Neural progenitor cell (in vitro differentiated cells): ENCODE measurements around the gene STARD8. TPM values are rescaled to one million over a fixed set of nuclear protein-coding genes. Genes with fewer than 3 reads are reported as not detected.

Experiments used
- DNase-seq: peaks from one replicate; pipeline ENCODE4 v3.0.0-alpha.2; 2016; ENCODE audit warnings: low spot score
- H2AFZ ChIP-seq: fragments of 200-600 bp; sonication (generic); replicated peaks from 2 replicates; pipeline ENCODE4 v1.6.1; 2016; ENCODE audit warnings: antibody characterized with exemption
- H3F3A ChIP-seq: fragments of 200-600 bp; sonication (generic); 2 replicates; pipeline ENCODE4 v1.6.1; 2016; ENCODE audit warnings: antibody characterized with exemption, low read depth
- H3K27ac ChIP-seq: fragments of 200-600 bp; sonication (generic); 2 replicates; pipeline ENCODE4 v1.5.1; 2016; ENCODE audit warnings: mild to moderate bottlenecking
- H3K27me3 ChIP-seq: fragments of 200-600 bp; sonication (generic); 2 replicates; pipeline ENCODE4 v1.6.1; 2016; ENCODE audit warnings: mild to moderate bottlenecking, moderate library complexity
- H3K36me3 ChIP-seq: fragments of 200-600 bp; sonication (generic); 2 replicates; pipeline ENCODE4 v1.5.1; 2016
- H3K4me1 ChIP-seq: fragments of 200-600 bp; sonication (generic); 2 replicates; pipeline ENCODE4 v1.6.1; 2016; ENCODE audit warnings: mixed run types
- H3K4me2 ChIP-seq: fragments of 200-600 bp; sonication (generic); 2 replicates; pipeline ENCODE4 v1.6.1; 2016
- H3K4me3 ChIP-seq: fragments of 200-600 bp; sonication (generic); 2 replicates; pipeline ENCODE4 v1.5.1; 2016
- H3K79me2 ChIP-seq: fragments of 200-600 bp; sonication (generic); 2 replicates; pipeline ENCODE4 v1.6.1; 2016; ENCODE audit warnings: low read depth
- H3K9ac ChIP-seq: fragments of 200-600 bp; sonication (generic); 2 replicates; pipeline ENCODE4 v1.6.1; 2016
- H3K9me3 ChIP-seq: fragments of 200-600 bp; sonication (generic); 2 replicates; pipeline ENCODE4 v1.5.1; 2016; ENCODE audit warnings: low read depth
- H4K20me1 ChIP-seq: fragments of 200-600 bp; sonication (generic); 2 replicates; pipeline ENCODE4 v1.6.1; 2016; ENCODE audit warnings: low read depth
- H3K27ac Mint-ChIP-seq: 3 replicates; pipeline ENCODE4 v1.8.0; 2021; ENCODE audit warnings: mixed read lengths
- H3K27me3 Mint-ChIP-seq: 2 replicates; pipeline ENCODE4 v1.8.0; 2022; ENCODE audit warnings: low read depth, mild to moderate bottlenecking, inconsistent platforms, moderate library complexity, mixed read lengths; ENCODE audit not compliant: insufficient read depth
- H3K36me3 Mint-ChIP-seq: 3 replicates; pipeline ENCODE4 v1.8.0; 2021; ENCODE audit warnings: mixed read lengths
- H3K4me1 Mint-ChIP-seq: 3 replicates; pipeline ENCODE4 v1.8.0; 2021; ENCODE audit warnings: mixed read lengths
- H3K4me3 Mint-ChIP-seq: 3 replicates; pipeline ENCODE4 v1.8.0; 2021; ENCODE audit warnings: mild to moderate bottlenecking, moderate library complexity, mixed read lengths
- H3K9me3 Mint-ChIP-seq: 3 replicates; pipeline ENCODE4 v1.8.0; 2020; ENCODE audit warnings: mixed read lengths
- CTCF ChIP-seq: fragments of 200-600 bp; sonication (generic); IDR thresholded peaks from 2 replicates; pipeline ENCODE4 v1.5.1; 2017; ENCODE audit warnings: antibody characterized with exemption, mild to moderate bottlenecking
- EZH2 ChIP-seq: fragments of 200-600 bp; sonication (generic); IDR thresholded peaks from 2 replicates; pipeline ENCODE4 v1.6.1; 2017; ENCODE audit warnings: antibody characterized with exemption, mild to moderate bottlenecking, moderate library complexity
- EZH2phosphoT487 ChIP-seq: fragments of 200-600 bp; sonication (generic); IDR thresholded peaks from 2 replicates; pipeline ENCODE4 v1.6.1; 2017; ENCODE audit warnings: antibody characterized with exemption
- total RNA-seq: library from RNA; depleted of rRNA; stranded (reverse); fragments of >200 nt; gene quantifications from 2 replicates; pipeline ENCODE4 v1.2.3, GENCODE V29; 2015; ENCODE audit warnings: low replicate concordance

The STARD8 gene
- total RNA-seq, 1 donor from 2014 or later: 0.82 TPM

GRCh38 chrX:68633981-68634380, 13.5 kb upstream of the STARD8 start:
- Histone ChIP-seq H3K9ac (no peak overlapping the region), H3K27me3 (no peaks in the 10 kb centered on the region), H3K36me3 (no peaks in the 10 kb centered on the region), H2AFZ (no peak overlapping the region), H3K27ac (no peak overlapping the region), H3K4me1 (no peaks in the 10 kb centered on the region), H3F3A (no peaks in the 10 kb centered on the region), H3K79me2 (no peaks in the 10 kb centered on the region), H3K4me3 (no peak overlapping the region), H3K4me2 (no peak overlapping the region), H3K9me3 (no peaks in the 10 kb centered on the region), H4K20me1 (no peaks in the 10 kb centered on the region)
- H3K4me3 Mint-ChIP-seq: no peak overlapping the region
- no peaks in the 10 kb centered on the region for H3K4me1 Mint-ChIP-seq
- DNase-seq: no peak
- no peak overlapping the region for H3K27ac Mint-ChIP-seq
- TF ChIP-seq EZH2phosphoT487 (no peak), EZH2 (no peak), CTCF (no peak)
- H3K36me3 Mint-ChIP-seq: no peaks in the 10 kb centered on the region
- H3K9me3 Mint-ChIP-seq: no peaks in the 10 kb centered on the region
- peaks cover 4% of the 10 kb centered on the region for H3K27me3 Mint-ChIP-seq

GRCh38 chrX:68634649-68635227, 12.7 kb upstream of the STARD8 start:
- Histone ChIP-seq H3F3A (no peaks in the 10 kb centered on the region), H2AFZ (no peak overlapping the region), H3K27ac (no peak overlapping the region), H3K79me2 (no peaks in the 10 kb centered on the region), H3K9me3 (no peaks in the 10 kb centered on the region), H3K27me3 (no peaks in the 10 kb centered on the region), H3K4me3 (no peak overlapping the region), H3K4me2 (no peak overlapping the region), H3K9ac (no peak overlapping the region), H3K36me3 (no peaks in the 10 kb centered on the region), H4K20me1 (no peaks in the 10 kb centered on the region), H3K4me1 (no peaks in the 10 kb centered on the region)
- Mint-ChIP-seq H3K27me3 (peaks cover 4% of the 10 kb centered on the region), H3K27ac (no peak overlapping the region), H3K9me3 (peaks cover 3% of the 10 kb centered on the region), H3K4me1 (no peaks in the 10 kb centered on the region), H3K36me3 (no peaks in the 10 kb centered on the region), H3K4me3 (no peak overlapping the region)
- DNase-seq: no peak
- TF ChIP-seq CTCF (no peak), EZH2phosphoT487 (no peak), EZH2 (no peak)

- Histone ChIP-seq H3K4me3 (no peak overlapping the region), H3K36me3 (no peaks in the 10 kb centered on the region), H3K4me2 (no peak overlapping the region), H3K4me1 (no peaks in the 10 kb centered on the region), H3K9me3 (no peaks in the 10 kb centered on the region), H2AFZ (no peak overlapping the region), H4K20me1 (no peaks in the 10 kb centered on the region), H3K79me2 (no peaks in the 10 kb centered on the region), H3K27me3 (no peaks in the 10 kb centered on the region), H3K9ac (no peak overlapping the region), H3K27ac (no peak overlapping the region), H3F3A (no peaks in the 10 kb centered on the region)
- DNase-seq: no peak
- Mint-ChIP-seq H3K4me1 (no peaks in the 10 kb centered on the region), H3K4me3 (no peak overlapping the region), H3K36me3 (no peaks in the 10 kb centered on the region), H3K27me3 (peaks cover 2% of the 10 kb centered on the region), H3K9me3 (peaks cover 3% of the 10 kb centered on the region), H3K27ac (no peak overlapping the region)
- TF ChIP-seq EZH2phosphoT487 (no peak), CTCF (no peak), EZH2 (no peak)
Measured at GRCh38 chrX:68640661-68641060, 6.8 kb upstream of the STARD8 start.
